Gastroesophageal sphincter (tissue), 3 donors: ENCODE measurements around the gene PIGO.
A peak's percentile ranks its signal among the peaks of the same experiment; 100 is the strongest.

ENCODE experiments used
- CTCF ChIP-seq, 4 experiments: fragments of 200-600 bp in 2 of 4; fragments of 450-650 bp in 2 of 4; sonication (generic) in 1 of 4; IDR thresholded peaks; one replicate each; pipeline ENCODE4 v1.5.1; 2017 to 2019; ENCODE audit warnings: antibody characterized with exemption in 4 of 4, mild to moderate bottlenecking in 2 of 4, moderate library complexity in 2 of 4
- EP300 ChIP-seq: sonication (generic); formaldehyde crosslinking; IDR thresholded peaks from one replicate; pipeline ENCODE4 v1.6.1; 2017; ENCODE audit warnings: antibody characterized with exemption, mild to moderate bottlenecking
- POLR2A ChIP-seq, 2 donors: fragments of 450-650 bp; IDR thresholded peaks; one replicate each; pipeline ENCODE4 v1.6.1; 2017; ENCODE audit warnings: antibody characterized with exemption in 2 of 2, mild to moderate bottlenecking in 2 of 2, moderate library complexity in 1 of 2
- POLR2AphosphoS5 ChIP-seq: sonication (generic); formaldehyde crosslinking; IDR thresholded peaks from one replicate; pipeline ENCODE4 v1.6.1; 2017; ENCODE audit warnings: antibody characterized with exemption

DNA sequence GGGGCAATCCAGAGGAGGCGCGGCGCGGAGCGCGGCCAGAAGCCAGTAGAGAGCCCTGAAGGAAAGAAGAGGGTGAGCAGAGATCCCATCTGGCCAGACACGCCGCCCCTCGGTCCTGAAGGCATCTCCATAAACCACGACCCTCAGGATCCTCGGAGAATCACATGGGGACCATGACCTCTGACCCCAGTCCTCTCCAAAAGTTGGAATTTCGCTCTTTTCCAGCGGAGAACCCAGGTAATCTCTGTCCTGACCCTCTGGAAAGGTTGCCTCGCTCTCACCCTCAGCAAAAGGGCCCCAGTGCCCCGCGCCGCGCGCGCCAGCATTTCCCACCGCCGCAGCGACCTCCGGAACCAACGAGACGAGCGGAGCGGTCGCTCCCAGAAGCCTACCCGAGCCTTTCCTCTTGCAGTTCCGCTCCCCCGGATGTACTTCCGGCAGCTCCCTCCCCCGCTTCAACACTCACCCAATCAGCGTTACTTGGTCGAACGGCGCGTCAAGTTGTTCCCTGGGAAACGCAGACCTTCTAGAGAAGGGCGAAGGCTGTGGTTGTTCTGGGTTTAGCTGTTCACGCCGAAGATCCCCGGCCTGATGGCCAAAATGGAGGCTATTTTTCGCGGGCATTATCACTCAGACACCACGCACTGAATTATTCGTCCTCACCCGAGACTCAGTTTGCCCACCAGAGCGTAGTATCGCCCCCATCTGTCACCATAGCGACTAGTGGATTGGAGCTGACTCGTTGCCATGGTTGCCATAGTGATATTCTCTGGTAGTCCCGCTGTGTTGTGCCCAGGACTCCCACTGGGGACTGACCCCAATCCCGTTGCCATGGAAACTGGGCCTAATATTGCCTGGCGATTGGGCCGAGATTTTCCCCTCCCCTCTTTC is 6.6 kb upstream of the PIGO start, which contains the start of gene STOML2:
- TF ChIP-seq POLR2A (IDR thresholded peaks at IDR 0.05) (peak; percentile 35 to 40), CTCF (IDR thresholded peaks at IDR 0.05) (peak in 1 of 4 experiments; percentile 27), POLR2AphosphoS5 (peak; percentile 85), EP300 (no peak)
